Spleen (tissue), 7 donors: ENCODE results near the gene PRR5L.

Experiments used
- CTCF ChIP-seq, 11 experiments: fragments of 200-600 bp in 7 of 11; fragments of 450-650 bp in 4 of 11; sonication (generic) in 4 of 11; IDR thresholded peaks in 8 of 11; conservative IDR thresholded peaks in 3 of 11; 1 replicate in 7 of 11; 2 replicates in 4 of 11; pipeline versions ENCODE4 v1.4.0 to v1.8.0; 2016 to 2021; ENCODE audit warnings: antibody characterized with exemption in 11 of 11, inconsistent platforms in 4 of 11, mild to moderate bottlenecking in 1 of 11
- POLR2A ChIP-seq, 3 donors: fragments of 450-650 bp; IDR thresholded peaks; one replicate each; pipeline ENCODE4 v1.5.1; 2017; ENCODE audit warnings: antibody characterized with exemption in 3 of 3, mild to moderate bottlenecking in 1 of 3
- POLR2AphosphoS5 ChIP-seq, 3 donors: sonication (generic); formaldehyde crosslinking; IDR thresholded peaks; one replicate each; pipeline ENCODE4 v1.5.1; 2017; ENCODE audit warnings: antibody characterized with exemption in 3 of 3
- donor health status: DM: no; HTN: no; CAD: no; lungs with moderate emphysema.
- donor health status: DM: no; HTN: no; CAD: no.
- donor health status: DM: no; HTN: no; CAD: no.

- TF ChIP-seq POLR2A (IDR thresholded peaks at IDR 0.05), result no peak
- peak in 10 of 11 experiments; percentile 32 to 69 (median 55) for TF ChIP-seq CTCF (IDR thresholded peaks at IDR 0.05 in 8 of 11, conservative IDR thresholded peaks at IDR 0.05 in 3 of 11)
- TF ChIP-seq POLR2AphosphoS5 (IDR thresholded peaks at IDR 0.05), result no peak
Measured at GRCh38 chr11:36478700-36479329, 182.7 kb downstream of the PRR5L start.
